Right hindlimb (tissue), 1 donor: Measurements from ENCODE around the gene NCAM2.

Experiments used
- DNase-seq: peaks from one replicate; pipeline ENCODE4 v3.0.0-alpha.2; 2018

The NCAM2 gene

GRCh38 chr21:21231913-21232312 is 233.7 kb downstream of the NCAM2 start:
- DNase-seq: no peak

- peak; percentile 35 for DNase-seq
These were observed 234.1 kb downstream of the NCAM2 start for GRCh38 chr21:21232320-21232719.

DNA sequence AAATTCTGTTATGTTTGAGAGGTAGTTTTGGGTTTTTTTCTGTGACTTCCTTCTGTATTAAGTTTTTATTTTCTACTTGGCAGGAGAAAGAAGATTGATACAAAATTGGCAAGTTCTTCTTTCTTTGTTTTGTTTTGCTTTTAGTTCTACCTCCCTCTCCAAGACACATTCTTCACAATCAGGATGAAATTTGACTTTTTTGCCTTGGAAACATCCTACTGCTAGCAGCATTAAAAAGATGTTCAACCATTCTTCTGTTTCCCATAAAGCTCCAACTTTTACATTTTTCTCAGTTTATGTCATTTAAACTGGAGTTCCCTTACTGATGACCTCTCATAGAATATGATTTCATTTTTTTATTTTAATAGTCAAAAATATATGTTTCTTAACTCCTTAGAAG is 234.8 kb downstream of the NCAM2 start:
- no peak for DNase-seq

DNA sequence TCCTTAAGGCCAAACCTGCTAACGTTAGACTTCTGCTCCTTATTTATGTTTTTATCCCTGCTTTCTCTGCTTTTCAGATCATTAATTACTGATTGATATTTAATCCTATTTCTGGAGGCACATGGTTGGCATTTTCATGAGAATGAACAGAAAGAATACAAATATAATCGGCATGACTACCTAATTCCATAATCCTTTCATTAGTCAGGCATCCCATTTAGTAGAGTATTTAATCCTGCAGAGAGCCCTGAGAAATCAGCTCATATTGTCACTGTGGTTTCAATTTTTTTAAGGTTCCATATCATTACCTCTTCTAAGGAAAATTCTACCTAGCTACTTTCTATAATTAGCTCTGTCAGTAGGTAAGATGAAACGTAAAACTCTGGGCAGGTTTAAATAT is 238.8 kb downstream of the NCAM2 start:
- no peak for DNase-seq

GRCh38 chr21:21238629-21239400 is 240.6 kb downstream of the NCAM2 start:
- DNase-seq: no peak

DNA sequence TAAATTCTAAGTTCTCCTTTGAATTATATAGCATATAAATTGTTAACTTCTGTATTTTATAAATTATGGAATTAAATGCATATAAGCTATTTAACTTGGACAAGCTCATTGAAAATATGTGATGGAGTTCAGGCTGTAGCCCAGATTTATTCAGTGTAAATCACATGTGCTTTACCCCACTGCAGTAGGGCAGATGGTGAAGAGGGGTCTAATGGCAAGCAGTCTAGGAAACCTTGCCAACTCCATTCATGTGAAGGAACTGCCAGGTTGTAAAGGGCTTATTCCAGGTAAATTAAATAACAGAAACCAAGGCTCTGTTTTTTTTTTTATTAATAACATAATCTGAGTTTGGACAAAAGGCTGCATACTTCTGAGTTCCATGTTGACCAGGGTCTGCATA is 243.2 kb downstream of the NCAM2 start:
- DNase-seq: no peak

- no peak for DNase-seq
These were observed 247.8 kb downstream of the NCAM2 start for GRCh38 chr21:21246007-21246406.

GRCh38 chr21:21247424-21247823 is 249.2 kb downstream of the NCAM2 start:
- DNase-seq: no peak

DNA sequence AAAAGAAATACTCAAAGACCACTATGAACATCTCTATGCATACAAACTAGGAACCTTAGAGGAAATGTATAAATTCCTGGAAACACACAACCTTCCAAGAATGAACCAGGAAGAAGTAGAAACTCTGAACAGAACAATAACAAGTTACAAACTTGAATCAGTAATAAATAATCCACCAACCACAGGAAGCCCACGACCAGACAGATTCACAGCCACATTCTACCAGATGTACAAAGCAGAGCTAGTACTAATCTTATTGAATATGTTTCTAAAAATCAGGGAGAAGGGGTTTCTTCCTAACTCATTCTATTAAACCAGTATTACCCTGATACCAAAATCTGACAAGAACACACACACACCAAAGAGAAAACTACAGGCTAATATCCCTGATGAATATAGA is 263.8 kb downstream of the NCAM2 start:
- DNase-seq: no peak

- no peak for DNase-seq
These were observed 269.9 kb downstream of the NCAM2 start for GRCh38 chr21:21268061-21268471.

- no peak for DNase-seq
These were observed 270.7 kb downstream of the NCAM2 start for GRCh38 chr21:21268885-21269284.

- DNase-seq: no peak
These were observed 281.1 kb downstream of the NCAM2 start for GRCh38 chr21:21279193-21279901.

GRCh38 chr21:21283810-21284209 is 285.6 kb downstream of the NCAM2 start:
- DNase-seq: no peak

GRCh38 chr21:21286170-21286798 is 288.1 kb downstream of the NCAM2 start:
- DNase-seq: no peak

- DNase-seq: no peak
These were observed 292.5 kb downstream of the NCAM2 start for GRCh38 chr21:21290751-21291150.

GRCh38 chr21:21291883-21292569 is 293.8 kb downstream of the NCAM2 start:
- DNase-seq: no peak

DNA sequence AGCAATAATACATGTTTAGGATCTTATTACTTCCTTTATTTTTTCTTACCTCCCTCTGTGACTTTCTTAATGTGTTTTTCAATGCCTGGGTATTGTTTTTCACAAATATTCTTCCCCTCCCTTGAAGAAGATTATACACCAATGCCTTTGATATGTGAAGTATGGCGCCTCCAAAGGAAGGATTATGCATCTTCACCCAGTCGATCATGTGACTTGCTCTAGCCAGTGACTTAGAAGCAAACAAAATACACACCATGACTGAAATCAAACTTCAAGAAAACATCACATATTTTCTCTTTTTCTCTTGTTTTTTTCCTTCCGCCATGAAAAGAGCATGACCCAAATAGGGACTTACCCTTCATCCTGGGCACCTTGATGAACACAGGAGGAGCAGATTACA is 297.1 kb downstream of the NCAM2 start:
- DNase-seq: no peak

- no peak for DNase-seq
These were observed 299.0 kb downstream of the NCAM2 start for GRCh38 chr21:21297211-21297610.

GRCh38 chr21:21301013-21301412 is 302.8 kb downstream of the NCAM2 start:
- DNase-seq: no peak

DNA sequence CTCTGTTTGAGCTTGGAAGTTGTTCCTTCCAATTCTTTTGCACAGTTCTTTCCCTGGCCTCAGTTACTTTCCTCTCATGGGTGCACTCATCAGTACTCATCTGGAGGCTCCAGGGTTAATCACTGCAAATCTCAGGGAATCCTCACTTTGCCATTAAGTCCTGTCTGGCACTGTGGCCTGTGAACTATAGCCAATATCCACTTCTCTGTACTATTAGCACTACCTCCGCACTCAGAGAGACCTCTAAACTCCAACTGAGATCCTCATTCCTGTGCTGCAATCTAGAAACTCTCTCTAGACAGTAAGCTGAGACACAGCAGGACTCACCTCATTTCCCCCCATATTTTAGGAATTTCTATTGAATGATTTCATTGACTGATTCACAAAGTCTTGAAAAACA is 311.3 kb downstream of the NCAM2 start:
- DNase-seq: no peak

- DNase-seq: no peak
These were observed 326.1 kb downstream of the NCAM2 start for GRCh38 chr21:21324297-21324696.

DNA sequence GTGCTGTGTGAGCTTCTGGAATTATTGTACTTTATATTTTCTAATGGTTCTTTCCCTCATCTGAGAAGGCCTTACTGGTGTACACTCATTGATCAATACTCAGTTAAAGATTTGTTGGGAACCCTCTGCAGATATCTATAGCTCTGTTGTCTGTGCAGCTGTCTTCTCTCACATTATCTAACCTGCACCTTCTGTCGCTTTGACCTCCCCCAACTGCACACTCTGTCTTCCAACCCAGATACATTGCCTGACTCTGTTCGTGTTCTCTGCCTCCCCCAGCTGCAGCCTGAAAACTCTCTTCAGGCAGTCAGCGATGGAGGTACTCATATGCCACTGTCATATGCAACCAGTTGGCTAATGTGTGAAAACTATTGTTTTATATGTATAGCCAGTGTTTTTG is 334.3 kb downstream of the NCAM2 start:
- no peak for DNase-seq

- no peak for DNase-seq
These were observed 342.8 kb downstream of the NCAM2 start for GRCh38 chr21:21341041-21341440.
